HG03432 (cell line): Measurements from ENCODE around the gene SEMA4F.
A peak's percentile ranks its signal among the peaks of the same experiment; 100 is the strongest.
"Not testable (repeated sequence)": the region's sequence is repeated elsewhere in the genome, so short reads cannot be mapped to it uniquely, and the experiment has no call there.

Source experiments
- ATAC-seq: cut with Tn5 transposase; IDR thresholded peaks from one replicate; pipeline ENCODE4 v1.9.1; 2021; ENCODE audit warnings: mild to moderate bottlenecking, moderate library complexity; ENCODE audit not compliant: unreplicated experiment

The SEMA4F gene, protein sequence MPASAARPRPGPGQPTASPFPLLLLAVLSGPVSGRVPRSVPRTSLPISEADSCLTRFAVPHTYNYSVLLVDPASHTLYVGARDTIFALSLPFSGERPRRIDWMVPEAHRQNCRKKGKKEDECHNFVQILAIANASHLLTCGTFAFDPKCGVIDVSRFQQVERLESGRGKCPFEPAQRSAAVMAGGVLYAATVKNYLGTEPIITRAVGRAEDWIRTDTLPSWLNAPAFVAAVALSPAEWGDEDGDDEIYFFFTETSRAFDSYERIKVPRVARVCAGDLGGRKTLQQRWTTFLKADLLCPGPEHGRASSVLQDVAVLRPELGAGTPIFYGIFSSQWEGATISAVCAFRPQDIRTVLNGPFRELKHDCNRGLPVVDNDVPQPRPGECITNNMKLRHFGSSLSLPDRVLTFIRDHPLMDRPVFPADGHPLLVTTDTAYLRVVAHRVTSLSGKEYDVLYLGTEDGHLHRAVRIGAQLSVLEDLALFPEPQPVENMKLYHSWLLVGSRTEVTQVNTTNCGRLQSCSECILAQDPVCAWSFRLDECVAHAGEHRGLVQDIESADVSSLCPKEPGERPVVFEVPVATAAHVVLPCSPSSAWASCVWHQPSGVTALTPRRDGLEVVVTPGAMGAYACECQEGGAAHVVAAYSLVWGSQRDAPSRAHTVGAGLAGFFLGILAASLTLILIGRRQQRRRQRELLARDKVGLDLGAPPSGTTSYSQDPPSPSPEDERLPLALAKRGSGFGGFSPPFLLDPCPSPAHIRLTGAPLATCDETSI

DNA sequence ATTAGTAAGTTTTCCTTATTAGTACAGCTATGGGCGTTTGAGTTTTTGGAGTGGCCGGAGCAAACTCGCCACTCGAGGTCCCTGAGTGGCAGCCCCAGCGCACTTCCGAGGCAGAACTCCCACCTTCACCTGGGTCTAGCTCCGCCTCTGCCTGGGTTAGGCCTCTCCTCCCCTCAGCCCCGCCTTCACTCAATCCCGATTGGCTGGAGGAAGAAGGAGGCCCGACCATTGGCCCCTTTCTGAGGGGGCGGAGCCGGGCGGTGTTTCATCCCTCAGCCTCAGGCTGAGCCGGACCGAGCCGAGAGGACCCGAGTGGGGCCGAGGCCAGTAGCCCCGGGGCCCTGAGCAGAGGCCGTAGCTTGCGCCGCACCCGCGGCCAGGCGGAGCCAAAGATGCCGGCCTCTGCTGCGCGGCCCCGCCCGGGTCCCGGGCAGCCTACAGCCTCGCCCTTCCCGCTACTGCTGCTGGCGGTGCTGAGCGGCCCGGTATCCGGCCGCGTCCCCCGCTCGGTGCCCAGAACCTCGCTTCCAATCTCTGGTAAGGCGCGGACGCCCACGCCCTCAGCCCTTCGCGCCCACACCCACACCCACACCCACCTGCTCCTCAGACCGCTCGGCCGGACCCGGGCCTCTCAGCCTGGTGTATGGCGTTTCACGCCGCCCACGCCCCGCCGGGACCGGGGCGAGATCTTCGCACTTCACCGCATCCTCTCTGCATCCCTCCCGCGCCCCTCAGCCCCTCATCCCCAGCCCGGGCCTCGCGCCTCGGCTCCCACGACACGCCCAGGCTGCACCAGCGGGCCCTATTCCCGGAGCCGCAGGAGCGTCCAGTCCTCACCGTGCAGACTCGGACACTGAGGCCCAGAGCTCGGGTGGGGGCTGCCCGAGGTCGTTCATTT lies at the start of gene SEMA4F:
Gene SEMA4F, plus strand, starts transcription at position 263 of the 898 bp plus-strand sequence. Its CDS starts 130 bp downstream, at position 393.
- peak; percentile 100 for ATAC-seq

DNA sequence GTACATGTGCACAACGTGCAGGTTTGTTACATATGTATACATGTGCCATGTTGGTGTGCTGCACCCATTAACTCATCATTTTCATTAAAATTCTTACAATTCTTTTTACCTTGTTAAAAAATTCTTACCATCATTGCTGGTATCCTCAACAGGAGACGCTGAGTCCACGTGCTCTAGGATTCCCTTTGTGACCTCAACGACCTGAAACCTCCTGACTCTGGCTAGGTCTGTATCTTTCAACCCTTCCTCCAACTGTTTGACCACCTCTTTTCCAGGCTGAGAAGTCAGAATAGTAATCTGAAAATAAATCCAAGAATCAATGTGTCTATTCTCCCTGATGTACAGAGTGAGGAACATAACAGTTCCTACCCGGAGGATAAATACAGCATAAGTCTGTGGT lies 47.1 kb upstream of the SEMA4F start:
- no peak for ATAC-seq

DNA sequence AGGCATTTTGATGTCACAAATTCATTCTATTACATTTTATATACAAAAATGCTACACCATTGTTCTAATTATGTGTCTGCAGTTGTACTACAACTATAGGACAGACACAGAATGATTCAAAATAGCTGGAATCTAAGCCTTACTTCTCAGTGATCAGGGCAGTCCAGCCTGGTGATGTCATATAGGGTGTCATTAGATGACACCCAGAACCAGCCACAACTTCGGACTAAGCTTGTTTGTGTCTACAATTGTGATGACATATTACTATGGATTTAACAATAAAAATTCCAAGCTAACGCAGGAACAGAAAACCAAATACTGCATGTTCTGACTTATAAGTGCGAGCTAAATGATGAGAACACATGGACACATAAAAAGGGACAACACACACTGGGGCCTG lies 36.9 kb upstream of the SEMA4F start:
- ATAC-seq, result no peak

DNA sequence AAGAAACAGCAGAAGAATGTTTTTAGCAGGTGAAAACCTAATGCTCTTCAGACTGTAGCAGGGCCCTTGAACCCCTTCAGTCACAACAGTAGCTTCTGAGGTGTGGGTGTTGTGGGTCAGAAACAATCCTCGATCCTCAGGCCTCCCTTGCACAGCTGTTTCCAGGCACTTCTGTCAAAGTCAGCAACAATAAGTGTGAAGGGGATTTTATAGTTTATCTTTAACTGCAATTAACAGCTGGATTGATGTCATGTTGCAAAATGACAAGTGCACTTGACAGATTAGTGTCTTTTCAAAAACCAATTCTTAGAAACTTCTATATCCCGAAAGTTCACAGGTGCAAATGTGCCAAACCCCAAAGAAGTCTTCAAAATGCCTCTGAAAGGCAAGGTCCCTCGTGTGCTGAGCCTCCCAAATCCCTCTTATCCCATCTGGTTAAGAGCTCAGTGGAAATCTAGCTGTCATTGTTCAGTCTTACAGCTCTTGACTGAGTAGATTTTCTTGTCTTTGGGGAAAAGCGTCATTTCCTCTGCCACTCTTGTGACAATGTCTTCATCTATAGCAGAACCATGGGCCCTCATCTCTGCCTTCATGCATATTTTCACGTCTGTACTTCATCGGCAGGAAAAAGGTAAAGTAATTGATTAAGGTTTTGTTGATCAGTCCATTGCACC lies 35.5 kb upstream of the SEMA4F start:
- ATAC-seq, result no peak

DNA sequence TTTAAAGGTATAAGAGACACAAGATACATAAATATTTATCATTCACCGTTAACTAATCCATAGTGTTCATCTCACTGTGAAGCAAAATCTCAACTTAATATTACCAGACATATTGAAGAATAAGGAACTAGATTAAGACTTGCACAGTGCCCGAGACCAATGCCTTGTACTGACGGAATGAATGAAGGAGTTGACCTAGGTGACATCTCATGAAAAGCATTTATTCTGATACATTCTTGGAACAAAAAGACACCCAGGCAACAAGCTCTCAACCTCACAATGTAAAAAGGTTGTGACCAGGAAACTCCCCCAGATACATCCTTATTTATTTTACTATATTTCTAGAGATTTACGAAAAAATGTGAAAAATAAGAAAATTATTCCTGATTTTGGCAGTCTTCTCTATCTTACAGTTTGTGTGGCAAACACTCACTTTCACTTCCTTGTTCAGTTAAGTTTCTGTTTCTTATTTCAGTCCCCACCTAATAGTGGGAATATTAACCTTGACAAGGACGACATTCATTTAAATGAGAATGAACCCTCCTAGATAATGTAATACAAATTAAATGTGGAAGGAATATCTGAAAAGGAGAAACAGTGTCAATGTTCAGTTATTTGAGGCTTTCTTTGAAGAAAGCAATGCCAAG lies 34.3 kb upstream of the SEMA4F start:
- ATAC-seq, result peak; percentile 66

DNA sequence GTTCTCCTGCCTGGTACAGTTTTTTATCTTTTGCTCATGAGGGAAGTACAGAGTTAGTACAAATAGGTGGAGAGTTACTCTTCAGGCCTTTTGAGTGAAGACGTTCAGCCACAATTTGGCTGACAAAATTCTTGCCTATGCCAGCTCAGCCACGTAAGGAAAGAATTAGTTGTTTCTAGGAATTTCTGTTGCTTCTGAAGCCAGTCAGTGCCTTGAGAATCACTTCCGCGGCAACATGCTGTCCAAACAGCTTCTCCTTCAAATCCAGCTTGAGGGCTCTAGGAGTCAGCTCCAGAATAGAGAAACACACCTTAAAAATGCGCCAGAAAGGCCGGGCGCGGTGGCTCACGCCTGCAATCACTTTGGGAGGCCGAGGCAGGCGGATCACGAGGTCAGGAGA lies 33.4 kb upstream of the SEMA4F start:
- ATAC-seq, result no peak

DNA sequence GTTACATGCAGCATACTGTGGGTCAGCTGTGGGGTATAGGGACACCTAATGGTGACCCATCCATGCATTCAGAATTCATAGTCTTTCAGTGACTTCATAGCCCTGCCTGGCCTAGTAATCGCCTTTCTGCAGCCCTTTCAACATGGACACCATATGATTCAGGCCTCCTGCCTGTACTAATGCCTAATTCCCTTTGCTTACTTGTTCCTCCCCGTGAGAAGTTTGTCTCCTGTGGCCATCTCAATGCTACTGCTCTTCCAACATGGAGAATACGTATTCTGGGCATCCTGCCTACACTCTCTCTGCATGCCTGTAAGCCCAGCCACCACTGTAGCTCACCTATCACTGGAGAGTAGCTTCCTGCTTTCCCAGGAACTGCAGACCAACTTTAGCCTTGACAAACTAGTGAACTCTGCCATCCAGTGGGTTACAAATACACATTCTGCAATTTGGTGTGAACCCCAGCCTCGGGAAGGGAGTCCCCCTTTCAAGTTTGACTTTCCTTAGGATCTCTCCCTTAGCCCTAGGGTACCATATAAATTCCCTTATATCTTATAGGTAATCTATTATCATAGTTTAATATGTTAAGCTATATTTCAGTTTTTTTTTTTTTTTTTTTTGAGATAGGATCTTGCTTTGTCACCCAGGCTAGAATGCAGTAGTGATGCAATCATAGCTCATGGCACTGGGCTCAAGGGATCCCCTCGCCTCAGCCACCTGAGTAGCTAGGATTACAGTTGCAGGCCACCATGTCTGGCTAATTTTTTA lies 28.2 kb upstream of the SEMA4F start:
- ATAC-seq, result no peak

DNA sequence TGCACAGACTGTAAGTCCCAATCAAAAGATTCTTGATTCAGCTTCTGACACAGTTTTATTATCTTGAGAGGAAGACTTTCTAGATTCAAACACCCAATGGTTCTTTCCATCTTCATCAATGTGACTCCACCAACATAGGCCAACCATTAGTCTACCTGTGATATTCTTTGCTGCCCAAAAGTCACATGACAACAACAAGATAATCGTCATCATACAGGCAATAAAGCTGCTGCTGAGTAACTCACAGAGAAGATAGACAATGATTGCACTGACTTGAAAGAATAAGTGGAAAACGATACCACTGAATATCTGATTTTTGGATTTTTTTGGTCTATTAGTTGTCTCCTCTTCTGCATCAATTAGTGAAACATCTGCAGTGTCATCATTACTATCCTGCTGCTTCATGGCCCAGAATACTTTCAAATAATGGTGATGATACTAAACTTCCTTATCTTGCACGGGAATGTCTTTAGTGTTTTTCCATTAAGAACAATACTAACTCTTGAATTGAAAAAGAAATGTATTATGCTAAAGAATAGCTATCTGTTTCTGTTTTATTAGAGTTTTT lies 25.4 kb upstream of the SEMA4F start:
- no peak for ATAC-seq

DNA sequence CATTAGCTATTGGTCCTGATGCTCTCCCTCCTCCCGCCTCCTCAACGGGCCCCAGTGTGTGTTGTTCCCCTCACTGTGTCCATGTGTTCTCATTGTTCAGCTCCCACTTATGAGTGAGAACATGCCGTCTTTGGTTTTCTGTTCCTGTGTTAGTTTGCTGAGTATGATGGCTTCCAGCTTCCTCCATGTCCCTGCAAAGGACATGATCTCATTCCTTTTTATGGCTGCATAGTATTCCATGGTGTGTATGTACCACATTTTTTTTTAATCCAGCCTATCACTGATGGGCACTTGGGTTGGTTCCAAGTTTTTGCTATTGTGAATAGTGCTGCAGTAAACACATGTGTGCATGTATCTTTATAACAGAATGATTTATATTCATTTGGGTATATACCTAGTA lies 23.6 kb upstream of the SEMA4F start:
- ATAC-seq, result not testable (repeated sequence)

DNA sequence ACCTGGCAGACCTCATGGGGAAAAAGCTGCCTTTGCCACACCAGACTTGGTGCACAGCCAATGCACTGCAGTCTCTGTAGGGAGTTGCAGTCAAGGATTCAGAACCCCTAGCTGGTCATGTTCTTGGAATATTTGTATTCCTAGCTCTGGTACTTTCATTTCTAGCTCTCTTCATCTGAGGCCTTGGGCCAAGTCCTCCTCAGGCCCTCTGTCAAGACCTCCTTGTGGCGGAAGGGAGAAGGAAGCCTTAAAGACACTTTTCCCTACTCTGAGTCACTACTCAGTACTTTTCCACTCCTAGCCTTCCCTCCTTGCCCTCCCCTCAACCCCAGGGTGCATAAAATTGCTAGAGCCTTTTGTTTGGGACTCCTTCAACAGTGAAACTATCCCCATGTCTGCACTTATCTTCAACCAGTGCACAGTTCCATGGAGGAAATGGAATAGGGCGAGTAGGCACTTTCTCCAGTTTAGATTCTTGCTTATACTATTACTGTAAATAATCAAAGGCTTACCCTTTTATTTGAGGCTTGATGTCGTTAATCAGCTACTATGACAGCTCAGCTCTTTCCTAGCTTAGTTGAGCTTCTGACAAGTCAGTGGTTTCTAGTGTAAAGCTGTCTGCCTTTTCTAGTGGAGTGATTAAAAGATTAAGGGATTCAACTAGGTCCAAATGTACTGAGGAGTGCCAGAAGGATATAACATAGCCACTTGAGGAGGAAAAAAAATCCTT lies 21.7 kb upstream of the SEMA4F start:
- ATAC-seq, result no peak

DNA sequence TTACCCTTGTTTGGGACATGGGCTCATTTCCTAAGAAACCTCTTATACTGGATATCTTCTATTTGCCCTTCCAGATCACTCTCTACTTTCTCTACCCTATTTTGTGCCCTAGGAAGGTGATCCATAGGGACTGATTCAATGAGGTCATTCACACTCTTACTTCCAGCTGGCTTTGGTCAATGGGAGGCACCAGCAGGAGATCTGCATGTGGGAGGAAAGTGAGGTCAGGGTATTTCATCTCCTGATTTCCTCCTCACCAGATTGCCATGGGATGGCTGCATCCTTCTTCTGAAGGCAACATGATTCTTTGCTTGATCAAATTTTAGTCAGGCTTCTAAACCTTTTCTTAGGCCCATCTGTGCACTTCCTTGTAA lies 21.1 kb upstream of the SEMA4F start:
- no peak for ATAC-seq

DNA sequence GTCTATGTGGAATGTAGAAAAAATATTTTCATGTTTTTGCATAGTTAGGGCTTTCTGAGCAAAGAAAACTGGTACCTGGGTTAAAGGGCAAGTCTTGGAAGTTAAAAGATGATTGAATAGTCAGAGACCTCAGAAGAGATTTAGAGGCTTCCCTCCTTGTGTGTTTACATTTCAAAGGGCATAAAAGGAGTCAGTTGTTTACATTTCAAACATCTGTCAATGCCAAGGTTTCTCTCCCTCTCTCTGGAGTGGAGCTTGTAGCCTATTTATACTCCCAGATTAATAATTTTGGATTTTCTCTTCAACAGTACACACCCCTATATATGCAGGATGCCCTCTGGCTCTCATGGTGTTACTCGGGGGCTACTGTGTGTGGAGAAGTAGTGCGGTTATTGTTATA lies 14.5 kb upstream of the SEMA4F start:
- no peak for ATAC-seq

DNA sequence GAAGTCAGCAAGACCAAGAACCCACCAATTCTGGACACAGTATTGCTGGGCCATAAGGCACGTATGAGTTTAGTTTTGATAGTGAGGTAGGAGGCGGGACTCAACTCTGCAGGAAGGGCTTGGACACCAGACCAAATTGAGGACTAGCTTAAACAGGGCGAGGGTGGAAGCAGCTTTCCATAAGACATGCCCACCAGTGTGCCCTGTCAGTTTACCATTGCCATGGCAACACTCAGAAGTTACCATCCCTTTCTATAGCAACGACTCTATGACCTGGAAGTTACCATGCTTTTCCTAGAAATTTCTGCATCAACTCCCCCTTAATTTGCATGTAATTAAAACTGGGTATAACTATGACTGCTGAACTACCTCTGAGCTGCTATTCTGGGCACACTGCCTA lies 8.7 kb upstream of the SEMA4F start:
- ATAC-seq, result no peak

DNA sequence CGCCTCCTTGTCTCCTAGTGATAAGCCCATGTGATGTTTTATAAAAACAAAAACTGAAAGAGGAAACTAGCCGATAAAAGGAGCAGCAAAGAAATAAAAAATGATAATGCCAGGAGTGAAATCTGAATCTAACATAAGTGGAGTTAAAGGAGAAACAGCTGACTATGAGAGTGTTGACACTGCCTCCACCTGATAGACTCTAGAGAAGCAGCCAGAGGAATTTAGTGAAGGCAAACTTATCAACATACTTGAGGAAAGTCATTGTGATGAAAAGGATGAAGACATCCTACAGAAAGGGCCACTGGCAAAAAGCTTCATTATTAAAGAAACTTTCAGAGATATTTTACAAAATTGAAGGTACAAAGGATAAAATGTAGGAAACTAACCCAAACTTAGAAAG lies 7.8 kb upstream of the SEMA4F start:
- ATAC-seq, result no peak

DNA sequence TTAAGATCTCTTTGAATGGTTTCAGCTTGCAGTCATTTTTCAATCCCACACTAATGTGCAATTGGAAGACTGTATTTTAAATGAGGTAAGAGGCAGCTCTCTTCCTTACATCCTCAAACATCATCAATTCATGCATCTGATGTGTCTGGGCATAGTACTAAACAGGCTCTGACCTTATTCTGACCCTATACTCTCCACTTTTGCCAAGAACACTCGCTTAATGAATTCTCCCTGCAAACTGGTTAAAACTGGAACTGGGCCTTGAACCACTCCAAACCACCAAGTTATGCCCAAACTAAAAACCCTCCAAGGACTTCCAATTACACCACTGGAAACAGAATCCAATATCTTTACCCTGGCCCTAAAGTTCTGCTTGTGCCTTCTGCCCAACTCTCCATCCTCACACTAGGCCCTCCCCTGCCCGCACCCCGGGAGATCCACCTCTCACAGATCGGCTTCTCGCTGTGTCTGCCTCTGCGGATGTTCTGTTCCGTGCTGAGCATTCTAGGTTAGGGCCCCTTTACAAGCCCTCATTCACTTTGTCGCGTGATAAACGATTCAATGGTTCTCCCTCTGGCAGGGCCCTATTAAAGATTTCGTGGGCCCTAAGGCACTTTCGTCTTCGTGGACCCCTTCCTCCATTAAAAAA lies 7.1 kb upstream of the SEMA4F start:
- no peak for ATAC-seq

DNA sequence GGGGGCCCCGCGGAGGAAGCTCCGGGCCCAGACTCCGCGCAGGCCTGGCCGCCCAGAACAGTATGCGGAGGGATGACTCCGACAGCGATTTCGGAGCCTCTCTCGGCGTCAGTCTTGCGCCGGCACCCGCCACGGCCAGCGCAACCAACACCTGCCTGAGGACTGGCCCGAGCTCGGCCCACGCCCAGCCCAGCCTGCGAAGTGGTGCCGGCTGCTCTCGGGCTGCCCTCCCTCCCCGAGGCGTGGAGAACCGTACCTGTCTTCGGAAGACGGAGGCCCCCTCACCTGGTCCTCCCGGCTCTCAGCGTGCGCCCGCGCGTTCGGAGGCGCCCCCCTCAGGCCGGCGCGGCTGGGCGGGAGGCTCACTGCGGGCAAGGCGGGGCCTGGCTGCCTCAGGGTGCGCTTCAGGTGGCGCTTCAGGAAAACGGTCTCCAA lies 6.0 kb upstream of the SEMA4F start, which contains the start of gene M1AP:
Gene M1AP, minus strand, starts transcription at position 322 of the 435 bp plus-strand sequence. CDS start 8,055 bp downstream, outside the sequence.
- ATAC-seq, result no peak

DNA sequence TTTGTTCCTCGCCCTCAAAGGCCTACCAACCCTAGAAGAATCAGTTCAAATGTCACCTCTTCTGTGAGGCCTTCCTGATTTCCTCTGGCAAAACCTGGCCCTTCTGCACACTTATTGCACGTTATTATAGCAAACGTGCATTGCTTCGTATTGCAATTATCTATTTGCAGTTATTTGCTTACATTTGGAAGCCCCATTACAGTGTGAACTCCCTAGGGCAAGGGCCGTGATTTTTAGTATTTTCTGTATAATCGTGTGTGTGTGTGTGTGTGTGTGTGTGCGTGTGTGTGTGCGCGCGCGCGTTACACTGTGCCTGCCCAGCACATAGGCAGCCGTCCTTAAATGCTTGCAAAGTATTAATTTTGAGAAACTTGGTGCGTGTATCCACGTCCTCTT lies 460 bp upstream of the SEMA4F start:
- ATAC-seq, result peak; percentile 26

DNA sequence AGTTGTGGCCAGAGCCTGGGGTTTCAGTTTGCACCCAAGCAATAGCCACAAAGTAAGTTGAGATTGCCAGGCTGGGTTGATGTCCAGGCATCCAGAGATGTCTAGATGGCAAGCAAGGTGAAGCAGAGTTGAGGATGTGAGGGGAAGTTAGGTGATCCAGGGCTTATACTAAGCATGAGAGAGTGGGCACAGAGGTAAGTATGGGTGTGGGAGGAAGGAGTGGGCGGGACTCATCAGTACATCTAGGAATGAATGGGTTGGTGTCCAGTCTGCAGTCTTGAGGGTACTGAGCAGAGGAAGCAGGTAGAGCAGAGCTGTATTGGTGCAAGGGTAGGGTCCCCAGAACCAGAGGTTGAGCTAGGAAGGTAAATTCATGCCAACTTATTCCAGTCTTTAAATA lies 1.5 kb downstream of the SEMA4F start:
- no peak for ATAC-seq
